NCI-H146 treated with DMSO at 0.1 percent for 48 hours (cell line): ENCODE results near the gene ABCC6.
"Not testable (repeated sequence)": the region's sequence is repeated elsewhere in the genome, so short reads cannot be mapped to it uniquely, and the experiment has no call there.

Experiments
- DNase-seq: peaks from one replicate; lab custom pipeline; 2025; ENCODE audit not compliant: unreplicated experiment; lab: John Stamatoyannopoulos, UW

Gene ABCC6

GRCh38 chr16:16223662-16224241 is 458 bp upstream of the ABCC6 start:
- DNase-seq, result not testable (repeated sequence)

- not testable (repeated sequence) for DNase-seq
These were observed 1.9 kb downstream of the ABCC6 start for GRCh38 chr16:16221382-16221781.

- not testable (repeated sequence) for DNase-seq
These were observed 2.8 kb downstream of the ABCC6 start for GRCh38 chr16:16220449-16220848.

GRCh38 chr16:16218787-16219186 is 4.5 kb downstream of the ABCC6 start:
- not testable (repeated sequence) for DNase-seq

- DNase-seq, result not testable (repeated sequence)
These were observed 4.9 kb downstream of the ABCC6 start for GRCh38 chr16:16218349-16218748.

GRCh38 chr16:16213863-16214293 is 9.4 kb downstream of the ABCC6 start:
- DNase-seq, result not testable (repeated sequence)

- not testable (repeated sequence) for DNase-seq
These were observed 11.9 kb downstream of the ABCC6 start for GRCh38 chr16:16211404-16211803.

- DNase-seq, result not testable (repeated sequence)
These were observed 14.8 kb downstream of the ABCC6 start for GRCh38 chr16:16208461-16208860.

GRCh38 chr16:16207787-16208334 is 15.4 kb downstream of the ABCC6 start:
- not testable (repeated sequence) for DNase-seq

GRCh38 chr16:16207097-16207786 is 16.1 kb downstream of the ABCC6 start:
- DNase-seq, result not testable (repeated sequence)

GRCh38 chr16:16205864-16206263 is 17.4 kb downstream of the ABCC6 start:
- DNase-seq, result not testable (repeated sequence)

GRCh38 chr16:16204552-16204951 is 18.7 kb downstream of the ABCC6 start:
- peak; percentile 14 for DNase-seq

- not testable (repeated sequence) for DNase-seq
These were observed 19.8 kb downstream of the ABCC6 start for GRCh38 chr16:16203494-16203893.

- DNase-seq, result peak; percentile 28
These were observed 20.7 kb downstream of the ABCC6 start for GRCh38 chr16:16202400-16203143.

GRCh38 chr16:16201880-16202279 is 21.4 kb downstream of the ABCC6 start:
- DNase-seq, result not testable (repeated sequence)

GRCh38 chr16:16200391-16200790 is 22.9 kb downstream of the ABCC6 start:
- DNase-seq, result not testable (repeated sequence)

GRCh38 chr16:16199428-16199827 is 23.9 kb downstream of the ABCC6 start:
- DNase-seq, result not testable (repeated sequence)

GRCh38 chr16:16197966-16198365 is 25.3 kb downstream of the ABCC6 start:
- DNase-seq, result no peak

- DNase-seq, result no peak
These were observed 26.0 kb downstream of the ABCC6 start for GRCh38 chr16:16197331-16197730.

- no peak for DNase-seq
These were observed 27.2 kb downstream of the ABCC6 start for GRCh38 chr16:16196099-16196498.

GRCh38 chr16:16191493-16192167 is 31.7 kb downstream of the ABCC6 start:
- no peak for DNase-seq
